NCI-H2081 treated with DMSO at 0.1 percent for 48 hours (cell line): ENCODE measurements around the gene ZC3H7B.
A peak's percentile ranks its signal among the peaks of the same experiment; 100 is the strongest.
"Not testable (repeated sequence)": the region's sequence is repeated elsewhere in the genome, so short reads cannot be mapped to it uniquely, and the experiment has no call there.

Experiments
- DNase-seq: peaks from one replicate; lab custom pipeline; 2025; lab: John Stamatoyannopoulos, UW

The ZC3H7B gene, protein sequence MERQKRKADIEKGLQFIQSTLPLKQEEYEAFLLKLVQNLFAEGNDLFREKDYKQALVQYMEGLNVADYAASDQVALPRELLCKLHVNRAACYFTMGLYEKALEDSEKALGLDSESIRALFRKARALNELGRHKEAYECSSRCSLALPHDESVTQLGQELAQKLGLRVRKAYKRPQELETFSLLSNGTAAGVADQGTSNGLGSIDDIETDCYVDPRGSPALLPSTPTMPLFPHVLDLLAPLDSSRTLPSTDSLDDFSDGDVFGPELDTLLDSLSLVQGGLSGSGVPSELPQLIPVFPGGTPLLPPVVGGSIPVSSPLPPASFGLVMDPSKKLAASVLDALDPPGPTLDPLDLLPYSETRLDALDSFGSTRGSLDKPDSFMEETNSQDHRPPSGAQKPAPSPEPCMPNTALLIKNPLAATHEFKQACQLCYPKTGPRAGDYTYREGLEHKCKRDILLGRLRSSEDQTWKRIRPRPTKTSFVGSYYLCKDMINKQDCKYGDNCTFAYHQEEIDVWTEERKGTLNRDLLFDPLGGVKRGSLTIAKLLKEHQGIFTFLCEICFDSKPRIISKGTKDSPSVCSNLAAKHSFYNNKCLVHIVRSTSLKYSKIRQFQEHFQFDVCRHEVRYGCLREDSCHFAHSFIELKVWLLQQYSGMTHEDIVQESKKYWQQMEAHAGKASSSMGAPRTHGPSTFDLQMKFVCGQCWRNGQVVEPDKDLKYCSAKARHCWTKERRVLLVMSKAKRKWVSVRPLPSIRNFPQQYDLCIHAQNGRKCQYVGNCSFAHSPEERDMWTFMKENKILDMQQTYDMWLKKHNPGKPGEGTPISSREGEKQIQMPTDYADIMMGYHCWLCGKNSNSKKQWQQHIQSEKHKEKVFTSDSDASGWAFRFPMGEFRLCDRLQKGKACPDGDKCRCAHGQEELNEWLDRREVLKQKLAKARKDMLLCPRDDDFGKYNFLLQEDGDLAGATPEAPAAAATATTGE

DNA sequence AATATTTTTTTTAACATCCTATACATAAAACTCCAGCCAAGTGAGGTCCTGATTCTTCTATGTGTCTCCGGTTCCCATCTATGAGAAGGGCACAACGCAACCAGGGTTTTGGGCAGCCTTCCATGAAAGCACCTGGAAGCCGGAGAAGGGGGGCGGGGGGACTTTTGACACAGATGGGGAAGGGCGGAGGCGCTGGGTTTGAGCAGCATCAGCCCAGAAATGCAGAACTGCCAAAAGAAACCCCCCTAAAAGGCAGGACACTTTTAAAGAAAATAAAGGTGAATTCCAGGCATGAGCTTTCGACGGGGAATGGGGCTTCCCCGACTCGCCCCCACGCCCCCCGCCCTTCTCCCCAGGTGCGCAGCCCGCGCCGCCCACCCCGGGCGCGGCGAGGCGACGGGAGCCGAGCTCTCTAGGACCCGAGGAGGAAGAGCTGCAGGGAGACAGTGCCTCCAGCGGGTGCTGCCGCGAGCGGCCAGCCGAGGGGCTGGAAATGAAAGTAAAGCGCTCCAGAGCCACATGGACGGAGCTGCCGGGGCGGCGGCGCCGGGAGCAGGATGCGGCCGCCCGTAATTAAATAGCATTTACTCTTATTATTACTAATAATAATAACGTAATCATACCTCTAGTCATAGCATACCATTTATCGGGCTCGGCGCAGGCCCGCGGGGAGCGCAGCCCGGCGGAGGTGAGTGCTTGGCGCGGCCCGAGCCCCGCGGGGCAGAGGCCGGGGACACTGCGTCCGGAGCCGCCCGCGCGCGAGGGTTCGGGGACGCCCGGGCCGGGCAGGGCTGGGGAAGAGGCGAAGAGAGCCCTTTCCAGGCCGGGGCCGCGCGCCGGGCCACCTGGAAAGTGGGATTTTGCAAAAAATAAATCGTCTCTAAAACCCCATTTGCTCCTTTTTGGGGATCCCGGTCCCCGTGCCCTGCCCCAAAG lies at the start of gene ZC3H7B:
Gene ZC3H7B (plus strand): TSS at position 441 of the 936 bp plus-strand sequence. CDS start 19,136 bp downstream, outside the sequence.
- DNase-seq: peak; percentile 7

DNA sequence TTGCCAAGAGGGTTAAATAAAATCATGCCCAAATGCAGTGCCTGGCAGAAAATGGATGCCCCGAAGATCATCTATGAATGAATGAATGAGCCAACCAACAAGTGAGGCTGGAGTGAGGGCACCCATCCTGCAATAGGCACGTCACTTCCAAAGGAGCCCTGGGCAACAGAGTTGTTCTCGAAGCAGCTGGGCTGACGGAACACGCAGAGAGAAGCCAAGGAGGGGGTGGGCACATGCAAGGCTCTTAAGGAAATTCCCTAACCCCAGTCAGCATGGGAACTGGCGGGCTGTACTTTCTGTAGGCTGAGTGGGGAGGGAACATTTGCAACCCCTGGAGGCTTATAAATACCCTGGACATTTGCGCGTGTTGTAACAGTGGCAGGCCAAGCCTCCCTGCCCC lies 49.0 kb upstream of the ZC3H7B start:
- no peak for DNase-seq

DNA sequence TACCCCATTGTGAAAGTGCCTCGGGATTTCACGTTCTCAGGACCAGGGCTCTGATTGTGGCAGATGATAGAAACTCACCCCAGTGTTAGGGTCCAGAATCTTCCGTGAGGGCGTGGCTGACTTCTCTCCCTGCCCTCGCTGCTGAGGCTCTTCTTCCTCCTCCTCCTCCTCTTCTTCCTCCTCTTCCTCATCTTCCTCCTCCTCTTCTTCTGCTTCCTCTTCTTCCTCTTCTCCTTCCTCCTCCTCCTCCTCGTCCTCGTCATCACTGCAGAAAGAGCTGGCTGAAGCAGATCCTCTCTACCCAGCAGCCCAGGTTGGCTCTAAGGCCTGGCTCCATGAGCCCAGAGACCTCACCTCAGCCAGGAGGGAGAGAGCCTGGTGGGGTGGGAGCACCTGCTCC lies 47.1 kb upstream of the ZC3H7B start:
- no peak for DNase-seq

DNA sequence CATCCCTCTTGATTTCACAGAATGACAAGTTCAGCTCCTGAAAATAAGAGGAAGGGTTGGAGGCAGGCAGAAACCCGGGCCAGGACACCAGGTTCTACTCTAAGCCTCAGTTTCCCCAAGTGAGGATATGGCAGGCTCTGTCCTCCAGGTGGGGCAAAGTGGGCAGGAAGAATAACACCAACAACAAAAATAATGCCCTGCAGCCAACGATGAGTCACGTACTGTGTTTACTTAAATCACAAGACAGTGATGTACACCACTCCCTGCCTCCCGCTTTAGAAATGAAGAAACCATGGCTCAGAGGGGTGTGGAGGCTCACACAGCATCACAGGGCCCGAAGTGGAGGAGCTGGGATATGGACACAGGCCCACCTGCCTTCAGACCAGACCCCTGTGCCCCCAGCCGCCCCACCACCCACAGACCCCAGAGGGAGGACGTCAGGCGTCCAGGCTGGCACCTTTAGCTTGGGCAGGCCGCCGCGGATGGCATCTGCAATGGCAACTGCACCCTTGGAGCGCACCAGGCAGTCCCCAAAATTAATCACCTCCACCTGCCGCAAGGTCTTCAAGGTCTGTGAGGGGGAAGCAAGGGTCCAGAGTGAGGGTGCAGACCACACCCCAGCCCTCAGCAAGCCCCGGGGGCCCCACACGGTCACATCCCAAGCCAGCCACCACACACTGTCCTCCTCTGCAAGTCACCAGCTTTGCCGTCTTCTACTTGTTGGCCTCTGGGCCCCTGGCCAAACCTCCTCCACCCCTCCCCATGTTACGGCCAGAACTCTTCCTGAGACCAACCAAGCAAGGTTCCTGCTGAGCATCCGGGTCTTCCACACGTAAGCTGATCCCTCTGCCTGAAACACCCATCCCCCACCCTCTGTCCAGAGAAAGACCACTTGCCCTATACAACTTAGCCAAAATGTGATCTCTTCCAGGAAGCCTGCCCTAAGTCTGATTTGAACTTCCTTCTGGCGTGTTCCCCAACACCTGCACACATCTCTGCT lies 44.8 kb upstream of the ZC3H7B start:
- DNase-seq: no peak

DNA sequence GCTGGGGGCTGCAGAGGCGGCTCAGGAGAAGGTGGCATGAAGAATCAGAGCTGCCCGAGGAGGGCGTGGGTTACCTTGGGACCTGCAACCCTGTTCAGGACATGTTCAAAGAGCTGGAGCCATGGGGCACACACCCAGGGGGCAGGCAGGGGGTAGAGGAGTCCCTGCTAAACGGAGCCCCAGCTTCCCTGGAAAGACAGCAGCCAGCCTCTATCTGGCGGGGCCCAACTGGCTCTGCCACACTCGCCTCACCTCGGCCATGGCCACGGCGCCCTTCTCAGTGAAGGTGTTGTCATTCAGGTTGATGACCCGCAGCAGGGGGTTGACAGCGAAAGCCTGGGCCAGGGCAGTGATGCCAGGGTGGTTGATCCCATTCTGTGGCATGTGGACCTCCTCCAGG lies 43.6 kb upstream of the ZC3H7B start:
- DNase-seq: no peak

DNA sequence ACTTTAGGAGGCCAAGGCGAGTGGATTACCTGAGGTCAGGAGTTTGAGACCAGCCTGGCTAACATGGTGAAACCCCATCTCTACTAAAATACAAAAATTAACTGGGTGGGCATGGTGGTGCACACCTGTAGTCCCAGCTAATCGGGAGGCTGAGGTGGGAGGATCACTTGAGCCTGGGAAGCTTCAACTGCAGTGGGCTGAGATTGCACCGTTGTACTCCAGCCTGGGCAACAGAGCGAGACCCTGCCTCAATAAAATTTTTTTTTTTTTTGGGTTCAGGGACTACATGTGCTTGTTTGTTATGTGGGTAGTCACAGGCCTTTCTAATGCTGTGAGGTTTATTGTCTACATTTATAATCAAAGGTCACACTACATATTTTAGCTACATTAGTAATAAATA lies 41.6 kb upstream of the ZC3H7B start:
- not testable (repeated sequence) for DNase-seq

DNA sequence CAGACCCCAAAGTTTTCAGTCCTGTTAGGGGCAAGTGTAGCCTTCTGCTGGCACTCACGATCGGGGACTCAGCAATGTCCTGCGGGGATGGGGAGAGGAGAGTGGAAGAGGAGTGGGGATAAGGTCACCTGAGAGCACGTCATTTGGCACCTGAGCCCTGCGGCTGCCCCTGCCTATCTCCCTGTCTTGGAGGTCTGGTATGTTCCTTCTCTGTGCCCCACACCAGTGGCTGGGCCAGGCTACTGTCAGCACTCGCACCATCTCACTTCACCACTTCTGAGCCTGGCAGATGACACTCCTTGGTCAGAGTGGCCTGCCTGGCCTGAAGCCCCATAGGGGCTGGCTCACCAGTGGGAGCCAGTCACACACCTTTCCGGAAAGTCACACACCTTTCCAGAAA lies 40.5 kb upstream of the ZC3H7B start:
- DNase-seq: no peak

DNA sequence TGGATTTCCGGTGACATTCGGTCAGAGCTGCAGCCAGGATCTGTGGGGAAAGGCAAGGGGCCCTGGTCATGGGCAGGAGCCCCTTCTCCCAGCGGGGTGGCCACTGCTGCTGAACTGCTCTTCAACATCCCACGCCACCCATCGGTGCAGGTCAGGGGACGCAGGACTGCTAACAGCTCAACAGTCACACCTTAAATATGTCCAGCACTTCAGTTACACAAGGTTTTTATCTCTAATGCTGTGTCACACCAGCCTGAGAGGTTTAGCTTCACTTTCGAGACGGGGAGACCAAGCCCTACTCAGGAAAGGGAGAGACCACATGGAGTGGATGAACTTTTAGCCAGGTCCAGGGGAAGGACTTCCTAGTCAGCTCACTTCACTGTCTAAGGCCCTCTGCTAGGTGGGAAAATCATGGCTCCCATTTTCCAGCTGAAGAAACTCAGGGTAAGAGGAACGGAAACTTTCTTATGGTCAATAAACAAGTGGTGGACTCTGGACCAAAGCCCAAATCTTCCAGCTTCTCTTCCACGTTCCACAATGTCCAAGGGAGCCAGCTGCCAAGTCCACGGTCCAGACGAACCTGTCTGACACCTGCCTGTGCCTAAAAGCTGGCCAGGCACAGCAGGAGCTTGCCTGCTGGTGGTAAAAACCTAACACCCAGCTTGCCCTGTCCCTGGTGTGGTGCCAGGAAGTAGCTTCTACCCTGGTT lies 39.6 kb upstream of the ZC3H7B start:
- no peak for DNase-seq

DNA sequence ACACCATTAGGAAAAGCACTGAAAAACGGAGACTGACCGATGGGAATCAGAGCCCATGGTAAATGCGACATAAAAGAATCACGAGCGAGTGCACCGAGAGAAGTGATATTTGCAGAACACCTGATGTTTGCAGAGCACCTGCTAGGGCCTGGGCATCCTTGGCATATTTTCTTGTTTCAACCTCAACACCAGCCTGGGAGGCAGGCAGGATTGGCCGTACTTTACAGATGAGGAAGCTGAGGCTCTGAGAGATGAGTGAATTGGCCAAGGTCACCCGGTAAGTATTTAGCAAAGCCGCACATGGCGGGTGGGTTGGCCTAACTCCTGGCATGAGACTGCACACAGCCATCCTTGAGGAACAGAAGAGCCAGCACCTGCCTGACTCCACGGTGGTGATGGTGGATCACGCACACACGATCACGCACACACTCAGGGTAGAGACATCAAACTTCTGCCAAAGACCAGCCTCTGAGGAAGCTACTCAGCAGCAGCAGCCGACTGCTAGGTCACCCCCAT lies 39.0 kb upstream of the ZC3H7B start:
- DNase-seq: no peak

DNA sequence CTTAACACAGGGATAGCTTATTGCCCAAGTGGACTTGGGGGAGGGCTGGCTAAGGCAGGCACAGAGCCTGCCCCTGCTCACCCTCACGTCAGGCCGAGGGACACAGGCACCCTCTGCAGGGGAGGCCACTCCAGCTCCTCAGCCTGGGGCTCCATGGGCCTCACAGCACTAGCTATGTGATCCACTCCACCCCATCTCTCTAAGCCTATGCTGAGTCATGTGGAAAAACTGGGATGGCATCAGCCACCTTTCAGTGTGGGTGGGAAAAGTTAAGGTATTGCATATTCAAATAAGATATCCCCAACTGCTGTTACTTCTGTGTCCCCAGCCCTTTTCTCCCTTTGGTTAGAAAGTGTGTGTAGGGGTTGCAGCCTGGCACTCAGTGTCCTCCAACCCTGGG lies 37.6 kb upstream of the ZC3H7B start:
- no peak for DNase-seq

DNA sequence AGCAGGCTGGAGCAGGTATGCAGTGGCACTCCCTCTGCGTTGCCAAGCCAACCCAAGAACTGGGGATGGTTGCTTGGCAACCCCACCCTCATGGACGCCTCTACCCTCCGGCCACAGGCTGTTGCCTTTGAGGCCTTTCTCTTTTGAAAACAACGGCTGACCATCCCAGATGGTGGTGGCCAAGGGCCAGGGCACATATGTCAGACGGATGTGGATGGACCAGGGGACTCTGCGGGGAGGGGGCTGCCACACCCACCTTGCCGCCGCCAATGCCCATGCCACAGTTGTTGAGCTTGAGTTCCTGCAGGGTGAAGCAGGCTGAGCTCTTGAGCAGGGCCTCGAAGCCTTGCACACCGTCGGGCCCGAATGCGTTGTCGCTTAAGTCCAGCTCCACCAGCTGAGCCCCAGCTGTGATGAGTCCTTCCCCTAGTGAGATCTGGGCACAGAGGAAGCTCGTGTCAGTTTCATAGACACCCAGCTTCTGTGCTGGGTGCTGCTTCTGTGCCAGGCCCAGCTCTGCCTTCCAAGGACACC lies 36.9 kb upstream of the ZC3H7B start:
- no peak for DNase-seq

DNA sequence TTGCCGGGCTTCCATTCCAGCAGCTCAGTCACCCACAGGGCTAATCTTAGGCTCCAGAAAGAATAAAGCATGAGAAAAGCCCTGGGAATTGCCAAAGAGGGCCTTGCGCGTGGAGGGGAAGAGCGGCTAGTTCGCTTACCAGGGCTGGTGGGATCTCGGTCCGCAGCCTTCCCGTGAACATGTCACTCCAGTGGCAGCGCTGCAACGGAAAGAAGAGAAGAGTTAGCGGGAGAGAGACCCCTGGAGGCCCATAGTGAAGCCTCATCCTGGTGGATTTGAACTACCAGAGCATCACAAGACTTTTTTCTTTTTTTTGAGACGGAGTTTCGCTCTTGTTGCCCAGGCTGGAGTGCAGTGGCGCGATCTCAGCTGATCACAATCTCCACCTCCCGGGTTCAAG lies 33.4 kb upstream of the ZC3H7B start:
- DNase-seq: no peak

DNA sequence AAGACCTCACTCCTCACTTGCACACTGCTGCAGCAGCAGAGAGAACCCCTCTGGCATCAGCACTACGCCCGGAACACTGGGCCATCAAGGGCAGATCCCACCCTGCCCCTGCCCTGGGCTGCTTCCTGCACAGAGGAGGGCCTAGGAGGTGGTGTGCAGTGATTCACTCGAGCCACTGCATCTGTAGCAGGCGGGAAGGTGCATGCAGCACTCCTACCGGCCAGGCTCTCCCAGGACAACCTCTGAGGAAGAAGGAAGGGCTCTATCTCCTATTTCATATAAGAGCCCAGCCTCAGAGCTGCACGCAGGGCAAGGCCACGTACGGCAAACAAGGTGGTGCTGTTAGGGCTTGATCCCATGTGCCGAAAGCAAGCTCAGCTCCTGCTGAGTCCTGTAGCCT lies 29.5 kb upstream of the ZC3H7B start:
- no peak for DNase-seq

DNA sequence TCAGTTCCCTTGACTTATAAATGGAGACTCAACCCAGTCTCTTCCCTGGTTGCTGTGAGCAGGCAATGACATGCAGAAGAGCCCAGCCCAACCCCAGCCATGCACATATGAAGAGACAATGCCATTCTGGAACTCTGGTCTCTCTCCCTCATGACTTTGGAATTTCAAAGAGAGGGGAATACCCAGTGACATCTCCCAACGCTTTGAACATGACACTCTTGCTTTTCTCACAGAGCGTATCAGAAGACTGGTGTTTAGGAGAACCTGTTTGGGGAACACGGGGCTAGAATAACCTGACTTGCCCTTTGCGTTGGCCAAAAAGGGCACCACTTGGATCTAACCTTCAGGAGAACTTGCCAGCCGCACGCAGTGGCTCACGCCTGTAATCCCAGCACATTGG lies 28.2 kb upstream of the ZC3H7B start:
- DNase-seq: no peak

DNA sequence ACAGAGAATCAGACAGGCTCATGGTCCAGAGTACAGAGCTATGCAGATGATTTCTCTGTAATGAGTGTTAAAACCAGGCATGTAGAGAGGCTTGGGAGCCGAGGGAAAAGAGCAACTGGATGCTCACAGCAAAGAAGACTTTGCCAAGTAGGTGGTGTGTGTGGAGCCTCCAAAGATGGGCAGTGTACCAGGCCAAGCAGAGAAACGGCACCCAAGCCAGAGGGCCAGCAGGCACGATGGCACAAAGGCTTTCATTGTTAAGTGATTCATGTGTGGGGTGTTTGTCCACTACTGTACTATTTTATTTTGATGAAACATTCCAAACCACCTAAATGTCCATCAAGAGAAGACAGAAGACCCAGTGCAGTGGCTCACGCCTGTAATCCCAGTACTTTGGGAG lies 26.5 kb upstream of the ZC3H7B start:
- no peak for DNase-seq

DNA sequence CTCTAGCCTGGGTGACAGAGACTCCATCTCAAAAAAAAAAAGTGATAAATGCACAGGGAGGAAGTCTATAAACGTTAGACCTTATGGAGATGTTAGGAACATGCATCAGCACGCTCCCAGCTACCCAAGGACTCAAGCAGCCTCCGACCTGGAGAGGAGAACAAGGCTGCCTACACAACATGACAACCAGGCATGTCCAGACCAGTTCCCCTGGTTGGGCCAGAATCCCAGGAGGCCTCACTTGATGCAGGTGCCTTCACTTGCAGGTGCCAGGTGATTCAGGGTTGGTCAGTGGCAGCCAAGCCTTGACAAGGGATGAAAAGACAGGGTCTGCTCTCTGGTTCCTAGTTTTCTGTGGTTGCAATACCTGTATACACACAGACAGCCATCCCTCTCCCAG lies 21.3 kb upstream of the ZC3H7B start:
- DNase-seq: no peak

DNA sequence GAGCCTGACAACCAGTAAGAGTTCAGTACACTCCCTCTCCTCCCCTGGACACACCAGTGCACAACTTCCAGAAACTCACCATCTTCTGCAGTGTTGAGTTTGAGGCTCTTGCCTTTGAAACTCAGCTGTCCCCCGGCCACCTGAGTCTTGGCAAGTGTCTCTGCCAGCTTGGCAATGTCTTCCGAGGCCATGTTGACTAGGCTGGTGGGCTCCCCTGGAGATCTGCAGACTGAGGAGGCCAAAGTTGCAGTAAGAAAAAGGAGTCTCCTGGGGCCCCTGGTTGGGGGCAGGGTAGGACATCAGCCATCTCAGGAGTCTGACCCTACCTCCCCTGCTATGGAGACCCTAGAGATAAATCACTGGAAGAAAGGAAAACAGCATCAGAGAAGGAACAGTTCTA lies 20.5 kb upstream of the ZC3H7B start:
- DNase-seq: no peak

DNA sequence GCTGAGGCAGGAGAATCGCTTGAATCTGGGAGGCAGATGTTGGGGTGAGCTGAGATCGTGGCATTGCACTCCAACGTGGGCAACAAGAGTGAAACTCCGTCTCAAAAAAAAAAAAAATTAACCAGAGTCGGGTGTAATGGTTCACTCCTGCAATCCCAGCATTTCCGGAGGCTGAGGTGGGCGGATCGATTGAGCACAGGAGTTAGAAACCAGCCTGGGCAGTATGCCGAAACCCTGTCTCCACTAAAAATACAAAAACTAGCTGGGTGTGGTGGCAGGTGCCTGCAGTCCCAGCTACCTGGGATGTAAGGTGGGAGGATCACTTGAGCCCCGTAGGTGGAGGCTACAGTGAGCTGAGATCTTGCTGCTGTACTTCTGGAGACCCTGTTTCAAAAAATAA lies 16.9 kb upstream of the ZC3H7B start:
- DNase-seq: no peak

DNA sequence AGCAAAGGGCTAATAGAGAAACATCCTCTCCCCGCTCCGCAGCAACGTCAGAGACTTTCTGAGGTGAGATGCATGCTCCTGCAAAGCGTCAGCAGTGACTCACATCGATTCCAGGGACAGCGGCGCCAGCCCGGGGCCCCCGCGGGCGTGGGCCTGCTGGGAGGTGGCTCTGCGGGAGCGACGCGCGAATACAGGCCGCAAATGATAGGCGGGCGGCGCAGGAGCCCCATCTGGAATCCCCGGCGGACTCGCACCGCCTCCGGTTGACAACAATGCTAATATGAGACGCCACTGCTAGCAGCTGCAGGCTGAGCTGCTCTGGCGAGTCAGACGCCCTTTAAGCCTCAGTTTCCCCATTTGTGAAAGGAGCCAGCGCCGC lies 15.9 kb upstream of the ZC3H7B start:
- DNase-seq: peak; percentile 0
